Measurements from ENCODE around the gene KIF21B. TPM values are rescaled to one million over a fixed set of nuclear protein-coding genes. Genes with fewer than 3 reads are reported as not detected.

KIF21B gene
- total and polyA plus RNA-seq, 2 of the 4 experiments (the other 2 are of a cell fraction): 0.36 to 0.55 TPM

GRCh38 chr1:201038186-201038876, 14.8 kb upstream of the KIF21B start:
- Histone ChIP-seq H3K27me3 (ENCODE audit: control insufficient read depth, insufficient read depth, low read length) (peaks cover 51% of the 10 kb centered on the region), H3K23ac (ENCODE audit: low read depth, low read length) (no peak overlapping the region), H4K8ac (ENCODE audit: low read depth in 2 of 2, low read length in 2 of 2) (no peak overlapping the region), H3K4me2 (ENCODE audit: low read depth, low read length) (no peak overlapping the region), H3K18ac (ENCODE audit: low read depth, low read length) (no peak overlapping the region), H3K79me1 (ENCODE audit: low read depth in 1 of 2, low read length in 2 of 2) (no peaks in the 10 kb centered on the region), H2AK5ac (ENCODE audit: low read depth, low read length) (no peak overlapping the region), H3K4me3 (ENCODE audit: insufficient read depth, low read depth, low read length) (no peak overlapping the region), H3K9me3 (ENCODE audit: control insufficient read depth, insufficient read depth, low read length) (no peaks in the 10 kb centered on the region), H4K20me1 (ENCODE audit: insufficient read depth, low read length) (no peaks in the 10 kb centered on the region), H4K5ac (ENCODE audit: low read depth, low read length) (no peak overlapping the region), H3K27ac (ENCODE audit: insufficient read depth, low read length) (no peak overlapping the region), H2BK20ac (ENCODE audit: low read depth, low read length) (no peak overlapping the region), H3K9ac (ENCODE audit: low read depth, low read length) (no peak overlapping the region), H2AFZ (replicated peaks; ENCODE audit: low read length, poor library complexity) (no peak overlapping the region), H2BK120ac (ENCODE audit: low read depth, low read length) (no peak overlapping the region), H4K91ac (ENCODE audit: insufficient read depth, low read depth, low read length) (no peak overlapping the region), H3K4me1 (ENCODE audit: control insufficient read depth, insufficient read depth, low read length) (no peaks in the 10 kb centered on the region), H3K4ac (ENCODE audit: low read depth, low read length) (no peak overlapping the region), H3K14ac (replicated peaks; ENCODE audit: low read depth, low read length) (no peak overlapping the region), H2BK5ac (ENCODE audit: low read depth, low read length, poor library complexity, severe bottlenecking) (no peak overlapping the region), H3K56ac (ENCODE audit: extremely low read depth, insufficient read depth, low read length) (no peak overlapping the region), H3K9me1 (ENCODE audit: insufficient read depth, low read length) (no peaks in the 10 kb centered on the region), H2AK9ac (replicated peaks; ENCODE audit: low read depth, low read length, poor library complexity) (no peak overlapping the region), H3K36me3 (ENCODE audit: control insufficient read depth, insufficient read depth, low read length) (no peaks in the 10 kb centered on the region), H2BK15ac (ENCODE audit: low read depth, low read length) (no peak overlapping the region)
- DNase-seq (no peak), ATAC-seq (ENCODE audit: low read depth) (no peak)
- BruUV-seq (replicated peaks): no TSS peak
- 42% methylated on average over 5 of the region's 10 CpGs; no CpG with 5 or more reads in 1 of the 2 experiments for WGBS, 2 experiments (ENCODE audit: extremely low coverage in 2 of 2, insufficient read length in 1 of 2)
- in situ Hi-C loops (cut with MboI; ENCODE audit: low sequenced_read_pairs) (no loop called here), intact Hi-C loops (cut with micrococcal nuclease) (no loop called here), dilution Hi-C loops (cut with HindIII; ENCODE audit: low sequenced_read_pairs, unreplicated experiment) (no loop called here)
- CTCF ChIA-PET: interaction anchor here (0.9 kb wide), 1 partner anchor 66 kb away, joined by 3 read pairs; no protein-coding TSS in a partner anchor
- POLR2A ChIA-PET (ENCODE audit: unreplicated experiment): no interaction called here
- TF ChIP-seq RCOR1 (IDR thresholded peaks at IDR 0.05; ENCODE audit: insufficient replicate concordance, low read length) (no peak), SMC3 (IDR thresholded peaks at IDR 0.05; ENCODE audit: low read depth, low read length) (no peak), MXI1 (IDR thresholded peaks at IDR 0.05; ENCODE audit: borderline replicate concordance, low read depth, low read length) (no peak), CHD1 (IDR thresholded peaks at IDR 0.05; ENCODE audit: low read depth, low read length) (no peak)
- TF ChIP-seq, protein P1, sequence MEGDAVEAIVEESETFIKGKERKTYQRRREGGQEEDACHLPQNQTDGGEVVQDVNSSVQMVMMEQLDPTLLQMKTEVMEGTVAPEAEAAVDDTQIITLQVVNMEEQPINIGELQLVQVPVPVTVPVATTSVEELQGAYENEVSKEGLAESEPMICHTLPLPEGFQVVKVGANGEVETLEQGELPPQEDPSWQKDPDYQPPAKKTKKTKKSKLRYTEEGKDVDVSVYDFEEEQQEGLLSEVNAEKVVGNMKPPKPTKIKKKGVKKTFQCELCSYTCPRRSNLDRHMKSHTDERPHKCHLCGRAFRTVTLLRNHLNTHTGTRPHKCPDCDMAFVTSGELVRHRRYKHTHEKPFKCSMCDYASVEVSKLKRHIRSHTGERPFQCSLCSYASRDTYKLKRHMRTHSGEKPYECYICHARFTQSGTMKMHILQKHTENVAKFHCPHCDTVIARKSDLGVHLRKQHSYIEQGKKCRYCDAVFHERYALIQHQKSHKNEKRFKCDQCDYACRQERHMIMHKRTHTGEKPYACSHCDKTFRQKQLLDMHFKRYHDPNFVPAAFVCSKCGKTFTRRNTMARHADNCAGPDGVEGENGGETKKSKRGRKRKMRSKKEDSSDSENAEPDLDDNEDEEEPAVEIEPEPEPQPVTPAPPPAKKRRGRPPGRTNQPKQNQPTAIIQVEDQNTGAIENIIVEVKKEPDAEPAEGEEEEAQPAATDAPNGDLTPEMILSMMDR (conservative IDR thresholded peaks at IDR 0.05; ENCODE audit: low read depth, low read length): no peak

All from IMR-90 (cell line).